Transverse colon (tissue), 4 donors: Measurements from ENCODE around the gene DOCK6. TPM values are rescaled to one million over a fixed set of nuclear protein-coding genes. Genes with fewer than 3 reads are reported as not detected.
A peak's percentile ranks its signal among the peaks of the same experiment; 100 is the strongest.

Experiments
- DNase-seq: peaks from one replicate; pipeline ENCODE4 v3.0.0-alpha.2; 2019
- H3K27ac ChIP-seq, 4 donors: fragments of 200-600 bp; sonication (generic); 2 replicates each; pipeline ENCODE4 v1.5.1; 2016 to 2018; ENCODE audit warnings: inconsistent platforms in 4 of 4
- H3K27me3 ChIP-seq: fragments of 200-600 bp; sonication (generic); 2 replicates; pipeline ENCODE4 v1.5.1; 2017; ENCODE audit warnings: inconsistent platforms
- H3K36me3 ChIP-seq, 4 donors: fragments of 200-600 bp; sonication (generic); 2 replicates each; pipeline ENCODE4 v1.5.1; 2017 to 2019; ENCODE audit warnings: inconsistent platforms in 4 of 4
- H3K4me1 ChIP-seq, 4 donors: fragments of 200-600 bp; sonication (generic); 2 replicates each; pipeline ENCODE4 v1.5.1; 2017 to 2020; ENCODE audit warnings: inconsistent platforms in 4 of 4
- H3K4me3 ChIP-seq, 4 donors: fragments of 200-600 bp; sonication (generic); 1 replicate in 1 of 4; 2 replicates in 3 of 4; pipeline versions ENCODE4 v1.5.1 to v1.6.1; 2017 to 2019; ENCODE audit warnings: inconsistent platforms in 4 of 4
- H3K9me3 ChIP-seq, 2 donors: fragments of 200-600 bp; sonication (generic); 2 replicates each; pipeline ENCODE4 v1.5.1; 2017 to 2019; ENCODE audit warnings: inconsistent platforms in 2 of 2
- CTCF ChIP-seq, 5 experiments: fragments of 200-600 bp in 3 of 5; fragments of 450-650 bp in 2 of 5; sonication (generic) in 3 of 5; IDR thresholded peaks; 1 replicate in 2 of 5; 2 replicates in 3 of 5; pipeline ENCODE4 v1.5.1; 2016 to 2017; ENCODE audit warnings: antibody characterized with exemption in 5 of 5, inconsistent platforms in 3 of 5, mild to moderate bottlenecking in 2 of 5, moderate library complexity in 1 of 5
- EP300 ChIP-seq: sonication (generic); formaldehyde crosslinking; IDR thresholded peaks from one replicate; pipeline ENCODE4 v1.6.1; 2017; ENCODE audit warnings: antibody characterized with exemption, low read depth
- POLR2A ChIP-seq: fragments of 450-650 bp; IDR thresholded peaks from one replicate; pipeline ENCODE4 v1.6.1; 2016; ENCODE audit warnings: antibody characterized with exemption, mild to moderate bottlenecking, moderate library complexity
- POLR2AphosphoS5 ChIP-seq, 3 donors: sonication (generic); formaldehyde crosslinking; IDR thresholded peaks; one replicate each; pipeline ENCODE4 v1.6.1; 2016; ENCODE audit warnings: antibody characterized with exemption in 3 of 3
- WGBS, 2 donors: methylation state at CpG; one replicate each; pipeline ENCODE4 v1.1.5; 2018; ENCODE audit warnings: low coverage in 1 of 2; 5-methylcytosine and 5-hydroxymethylcytosine counted together
- in situ Hi-C, 4 donors: fragments of 200-750 bp; cut with MboI; loops; one replicate each; pipeline versions ENCODE4 v1.15.0 to v1.15.1; 2017; ENCODE audit warnings: low sequenced_read_pairs in 3 of 4, low pct_ligation_motif_present in 1 of 4, low pct_unique_long_range_greater_than_20kb in 1 of 4
- intact Hi-C: fragments of 100-400 bp; cut with DNase I; formaldehyde crosslinking; loops from one replicate; pipeline ENCODE4 v1.15.1; 2023; ENCODE audit warnings: low total_unique reads
- total RNA-seq, 4 donors: library from RNA; depleted of rRNA; stranded (reverse); fragments of >200 nt; gene quantifications; one replicate each; pipeline ENCODE4 v1.1.0, GENCODE V29; 2016

DOCK6 gene
- total RNA-seq, 4 donors from 2014 or later = 66.4 to 268 (median 78.4) TPM

GRCh38 chr19:11203194-11204075 is 58.9 kb downstream of the DOCK6 start:
- in situ Hi-C loops = loop anchor here (5.0 to 25.0 kb wide), 4 partner anchors 66 to 166 kb away; no protein-coding TSS in a partner anchor
- WGBS, 2 donors = 30 to 52% methylated on average over 7 to 17 of the region's 17 CpGs

GRCh38 chr19:11202488-11203193 is 59.7 kb downstream of the DOCK6 start:
- peaks cover 5 to 36% (median 15%) of the 10 kb centered on the region in 4 donors for H3K4me1 ChIP-seq
- no peaks in the 10 kb centered on the region for H3K27me3 ChIP-seq
- WGBS, 2 donors = 78% methylated on average over 16 of the region's 20 CpGs; no CpG with 5 or more reads in 1 of the 2 donors
- no peak for TF ChIP-seq POLR2A
- no peak for TF ChIP-seq EP300
- H3K36me3 ChIP-seq = no peaks in the 10 kb centered on the region
- in situ Hi-C loops (loop anchor here (5.0 to 25.0 kb wide), 4 partner anchors 65 to 165 kb away; no protein-coding TSS in a partner anchor), intact Hi-C loops (no loop called here)
- H3K9me3 ChIP-seq = no peaks in the 10 kb centered on the region
- no peak overlapping the region for H3K4me3 ChIP-seq
- DNase-seq = no peak
- peak overlapping the region; percentile 77 to 91 (median 84) for H3K27ac ChIP-seq

More at GRCh38 chr19:11203194-11204075, 58.9 kb downstream of the DOCK6 start:
- no peaks in the 10 kb centered on the region for H3K27me3 ChIP-seq
- no peak overlapping the region for H3K4me3 ChIP-seq
- peak overlapping the region; percentile 77 to 91 (median 84) for H3K27ac ChIP-seq
- H3K4me1 ChIP-seq = peaks cover 0 to 29% (median 12%) of the 10 kb centered on the region in 4 donors
- H3K9me3 ChIP-seq = no peaks in the 10 kb centered on the region
- peak; percentile 67 for DNase-seq
- no peaks in the 10 kb centered on the region for H3K36me3 ChIP-seq
- peak; percentile 78 to 87 (median 81) for TF ChIP-seq CTCF (IDR thresholded peaks at IDR 0.05)
- TF ChIP-seq EP300 = peak; percentile 66
- TF ChIP-seq POLR2AphosphoS5 (IDR thresholded peaks at IDR 0.05) = peak; percentile 9 to 45 (median 42)
- no peak for TF ChIP-seq POLR2A
- intact Hi-C loops = loop anchor here (2.0 kb wide), 1 partner anchor 65 kb away; no protein-coding TSS in a partner anchor

GRCh38 chr19:11201791-11202190 is 60.5 kb downstream of the DOCK6 start:
- Histone ChIP-seq H3K36me3 (no peaks in the 10 kb centered on the region), H3K4me3 (no peak overlapping the region), H3K27ac (peak overlapping the region; percentile 77 to 91 (median 84)), H3K27me3 (no peaks in the 10 kb centered on the region), H3K9me3 (no peaks in the 10 kb centered on the region), H3K4me1 (peaks cover 5 to 38% (median 16%) of the 10 kb centered on the region in 4 donors)
- no peak for DNase-seq
- in situ Hi-C loops = loop anchor here (5.0 to 25.0 kb wide), 4 partner anchors 64 to 164 kb away; no protein-coding TSS in a partner anchor
- TF ChIP-seq POLR2A (no peak), CTCF (IDR thresholded peaks at IDR 0.05) (no peak), EP300 (no peak), POLR2AphosphoS5 (IDR thresholded peaks at IDR 0.05) (no peak)
- WGBS, 2 donors = 93% methylated on average over 23 of the region's 24 CpGs; no CpG with 5 or more reads in 1 of the 2 donors
- intact Hi-C loops = no loop called here

- Histone ChIP-seq H3K4me3 (no peak overlapping the region), H3K36me3 (no peaks in the 10 kb centered on the region), H3K9me3 (no peaks in the 10 kb centered on the region), H3K27ac (peak overlapping the region; percentile 77 to 91 (median 84)), H3K4me1 (peaks cover 5 to 41% (median 18%) of the 10 kb centered on the region in 4 donors), H3K27me3 (no peaks in the 10 kb centered on the region)
- DNase-seq = no peak
- intact Hi-C loops (no loop called here), in situ Hi-C loops (loop anchor here (5.0 to 25.0 kb wide), 4 partner anchors 64 to 164 kb away; no protein-coding TSS in a partner anchor)
- TF ChIP-seq POLR2A = no peak
- TF ChIP-seq CTCF (IDR thresholded peaks at IDR 0.05) = no peak
- TF ChIP-seq EP300 = no peak
- TF ChIP-seq POLR2AphosphoS5 (IDR thresholded peaks at IDR 0.05) = no peak
- 88% methylated on average over 6 of the region's 9 CpGs; no CpG with 5 or more reads in 1 of the 2 donors for WGBS, 2 donors
Observed at GRCh38 chr19:11200931-11201330, 61.4 kb downstream of the DOCK6 start.
